HepG2 (cell line): Measurements from ENCODE around the gene HOXB5. TPM values are rescaled to one million over a fixed set of nuclear protein-coding genes. Genes with fewer than 3 reads are reported as not detected.

ENCODE experiments used
- MXI1 ChIP-seq: IDR thresholded peaks from 3 replicates; pipeline ENCODE4 v1.6.1; 2012; ENCODE audit warnings: low read depth, low read length, inconsistent platforms, borderline replicate concordance
- NFKB2 ChIP-seq: sonication (generic); formaldehyde crosslinking; IDR thresholded peaks from 2 replicates; pipeline ENCODE4 v1.4.0; 2020; ENCODE audit warnings: missing genetic modification reagents, borderline replicate concordance
- polyA plus RNA-seq, 8 experiments: library from polyadenylated mRNA; depleted of rRNA in 3 of 8; stranded (reverse) in 7 of 8; unstranded in 1 of 8; fragments of >200 nt; fragmentation: Illumina TruSeq in 4 of 8; extraction: Trizol in 4 of 8; gene quantifications; 2 replicates each; pipeline versions ENCODE4 v1.2.1 to v1.2.3, GENCODE V29; 2011 to 2016; ENCODE audit warnings: low read depth in 4 of 8, missing spikeins in 1 of 8, mixed read lengths in 1 of 8; ENCODE audit not compliant: insufficient read depth in 1 of 8
- total RNA-seq, 5 experiments: library from RNA; depleted of rRNA; stranded (reverse); fragments of >200 nt; fragmentation: Illumina TruSeq; extraction: Trizol; gene quantifications; 2 replicates each; pipeline ENCODE4 v1.2.3, GENCODE V29; 2016; ENCODE audit warnings: low read depth in 1 of 5
- TF ChIP-seq, protein P1 (sequence below): IDR thresholded peaks from 2 replicates; pipeline ENCODE4 v1.6.1; 2016; ENCODE audit warnings: low read depth, borderline replicate concordance
- TF ChIP-seq, protein P2 (sequence below): sonication (generic); formaldehyde crosslinking; IDR thresholded peaks from 2 replicates; pipeline ENCODE4 v1.5.1; 2020; ENCODE audit warnings: mild to moderate bottlenecking, missing genetic modification reagents, moderate library complexity
- TF ChIP-seq, protein P3 (sequence below): sonication (generic); formaldehyde crosslinking; IDR thresholded peaks from 2 replicates; pipeline ENCODE4 v1.4.0; 2020; ENCODE audit warnings: missing genetic modification reagents

Gene HOXB5
- total and polyA plus RNA-seq, 2 of the 13 experiments (the other 11 are each of a cell fraction or from before 2014, with no cell fraction given) = not detected

DNA sequence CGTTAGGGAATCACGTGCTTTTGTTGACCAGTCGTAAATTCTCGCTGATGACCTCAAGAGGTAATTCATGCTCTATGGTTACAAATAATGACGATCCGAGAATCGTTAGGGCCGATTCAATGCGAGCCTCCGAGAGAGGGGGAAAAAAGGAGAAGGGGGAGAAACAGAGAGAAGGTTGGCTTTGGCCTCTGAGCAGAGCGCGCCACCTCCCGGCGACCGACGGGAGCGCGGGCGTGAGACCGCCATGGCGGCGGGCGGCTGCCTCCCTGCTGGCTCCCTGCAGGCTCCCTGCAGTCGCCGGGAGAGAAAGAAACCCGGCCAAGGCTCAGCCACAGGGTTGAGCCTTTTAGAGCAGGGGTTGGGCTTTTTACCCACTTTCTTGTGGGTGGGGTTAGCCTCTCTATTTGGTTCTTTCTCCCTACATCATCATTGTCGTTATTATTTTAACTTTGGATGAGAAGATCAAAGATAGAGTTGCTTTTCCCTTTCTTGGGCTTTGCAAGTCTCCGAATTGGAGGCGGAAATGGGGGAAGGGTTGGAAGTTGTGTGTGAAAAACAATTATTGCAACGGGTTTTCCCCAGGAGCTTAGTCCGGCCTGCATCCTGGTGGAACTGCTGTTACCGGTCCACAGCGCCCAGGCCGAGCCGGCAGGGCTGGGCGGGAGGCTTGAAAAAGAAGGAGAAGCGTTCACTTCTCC is 410 bp upstream of the HOXB5 start (continued):
- TF ChIP-seq MXI1 (0 out of 3 replicates have a peak, but pooled peaks have one; percentile 13), NFKB2 (CRISPR knock-in tag) (peak; percentile 29; the same call in 1 of the 2 replicates)
- TF ChIP-seq, protein P1, sequence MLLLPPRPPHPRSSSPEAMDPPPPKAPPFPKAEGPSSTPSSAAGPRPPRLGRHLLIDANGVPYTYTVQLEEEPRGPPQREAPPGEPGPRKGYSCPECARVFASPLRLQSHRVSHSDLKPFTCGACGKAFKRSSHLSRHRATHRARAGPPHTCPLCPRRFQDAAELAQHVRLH (CRISPR knock-in tag) = peak; percentile 40; the same call in 1 of the 2 replicates
- TF ChIP-seq, protein P2, sequence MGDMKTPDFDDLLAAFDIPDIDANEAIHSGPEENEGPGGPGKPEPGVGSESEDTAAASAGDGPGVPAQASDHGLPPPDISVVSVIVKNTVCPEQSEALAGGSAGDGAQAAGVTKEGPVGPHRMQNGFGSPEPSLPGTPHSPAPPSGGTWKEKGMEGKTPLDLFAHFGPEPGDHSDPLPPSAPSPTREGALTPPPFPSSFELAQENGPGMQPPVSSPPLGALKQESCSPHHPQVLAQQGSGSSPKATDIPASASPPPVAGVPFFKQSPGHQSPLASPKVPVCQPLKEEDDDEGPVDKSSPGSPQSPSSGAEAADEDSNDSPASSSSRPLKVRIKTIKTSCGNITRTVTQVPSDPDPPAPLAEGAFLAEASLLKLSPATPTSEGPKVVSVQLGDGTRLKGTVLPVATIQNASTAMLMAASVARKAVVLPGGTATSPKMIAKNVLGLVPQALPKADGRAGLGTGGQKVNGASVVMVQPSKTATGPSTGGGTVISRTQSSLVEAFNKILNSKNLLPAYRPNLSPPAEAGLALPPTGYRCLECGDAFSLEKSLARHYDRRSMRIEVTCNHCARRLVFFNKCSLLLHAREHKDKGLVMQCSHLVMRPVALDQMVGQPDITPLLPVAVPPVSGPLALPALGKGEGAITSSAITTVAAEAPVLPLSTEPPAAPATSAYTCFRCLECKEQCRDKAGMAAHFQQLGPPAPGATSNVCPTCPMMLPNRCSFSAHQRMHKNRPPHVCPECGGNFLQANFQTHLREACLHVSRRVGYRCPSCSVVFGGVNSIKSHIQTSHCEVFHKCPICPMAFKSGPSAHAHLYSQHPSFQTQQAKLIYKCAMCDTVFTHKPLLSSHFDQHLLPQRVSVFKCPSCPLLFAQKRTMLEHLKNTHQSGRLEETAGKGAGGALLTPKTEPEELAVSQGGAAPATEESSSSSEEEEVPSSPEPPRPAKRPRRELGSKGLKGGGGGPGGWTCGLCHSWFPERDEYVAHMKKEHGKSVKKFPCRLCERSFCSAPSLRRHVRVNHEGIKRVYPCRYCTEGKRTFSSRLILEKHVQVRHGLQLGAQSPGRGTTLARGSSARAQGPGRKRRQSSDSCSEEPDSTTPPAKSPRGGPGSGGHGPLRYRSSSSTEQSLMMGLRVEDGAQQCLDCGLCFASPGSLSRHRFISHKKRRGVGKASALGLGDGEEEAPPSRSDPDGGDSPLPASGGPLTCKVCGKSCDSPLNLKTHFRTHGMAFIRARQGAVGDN (CRISPR knock-in tag) = peak; percentile 31; the same call in 1 of the 2 replicates
- TF ChIP-seq, protein P3, sequence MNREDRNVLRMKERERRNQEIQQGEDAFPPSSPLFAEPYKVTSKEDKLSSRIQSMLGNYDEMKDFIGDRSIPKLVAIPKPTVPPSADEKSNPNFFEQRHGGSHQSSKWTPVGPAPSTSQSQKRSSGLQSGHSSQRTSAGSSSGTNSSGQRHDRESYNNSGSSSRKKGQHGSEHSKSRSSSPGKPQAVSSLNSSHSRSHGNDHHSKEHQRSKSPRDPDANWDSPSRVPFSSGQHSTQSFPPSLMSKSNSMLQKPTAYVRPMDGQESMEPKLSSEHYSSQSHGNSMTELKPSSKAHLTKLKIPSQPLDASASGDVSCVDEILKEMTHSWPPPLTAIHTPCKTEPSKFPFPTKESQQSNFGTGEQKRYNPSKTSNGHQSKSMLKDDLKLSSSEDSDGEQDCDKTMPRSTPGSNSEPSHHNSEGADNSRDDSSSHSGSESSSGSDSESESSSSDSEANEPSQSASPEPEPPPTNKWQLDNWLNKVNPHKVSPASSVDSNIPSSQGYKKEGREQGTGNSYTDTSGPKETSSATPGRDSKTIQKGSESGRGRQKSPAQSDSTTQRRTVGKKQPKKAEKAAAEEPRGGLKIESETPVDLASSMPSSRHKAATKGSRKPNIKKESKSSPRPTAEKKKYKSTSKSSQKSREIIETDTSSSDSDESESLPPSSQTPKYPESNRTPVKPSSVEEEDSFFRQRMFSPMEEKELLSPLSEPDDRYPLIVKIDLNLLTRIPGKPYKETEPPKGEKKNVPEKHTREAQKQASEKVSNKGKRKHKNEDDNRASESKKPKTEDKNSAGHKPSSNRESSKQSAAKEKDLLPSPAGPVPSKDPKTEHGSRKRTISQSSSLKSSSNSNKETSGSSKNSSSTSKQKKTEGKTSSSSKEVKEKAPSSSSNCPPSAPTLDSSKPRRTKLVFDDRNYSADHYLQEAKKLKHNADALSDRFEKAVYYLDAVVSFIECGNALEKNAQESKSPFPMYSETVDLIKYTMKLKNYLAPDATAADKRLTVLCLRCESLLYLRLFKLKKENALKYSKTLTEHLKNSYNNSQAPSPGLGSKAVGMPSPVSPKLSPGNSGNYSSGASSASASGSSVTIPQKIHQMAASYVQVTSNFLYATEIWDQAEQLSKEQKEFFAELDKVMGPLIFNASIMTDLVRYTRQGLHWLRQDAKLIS (CRISPR knock-in tag) = no peak
- TF ChIP-seq, all 625 proteins: peak for 36
